ENCODE measurements around the gene WDR72.

GRCh38 chr15:53644660-53645059 lies 114.8 kb downstream of the WDR72 start:
- no peak for TF ChIP-seq POLR2A (IDR thresholded peaks at IDR 0.05)
- TF ChIP-seq, protein P1, sequence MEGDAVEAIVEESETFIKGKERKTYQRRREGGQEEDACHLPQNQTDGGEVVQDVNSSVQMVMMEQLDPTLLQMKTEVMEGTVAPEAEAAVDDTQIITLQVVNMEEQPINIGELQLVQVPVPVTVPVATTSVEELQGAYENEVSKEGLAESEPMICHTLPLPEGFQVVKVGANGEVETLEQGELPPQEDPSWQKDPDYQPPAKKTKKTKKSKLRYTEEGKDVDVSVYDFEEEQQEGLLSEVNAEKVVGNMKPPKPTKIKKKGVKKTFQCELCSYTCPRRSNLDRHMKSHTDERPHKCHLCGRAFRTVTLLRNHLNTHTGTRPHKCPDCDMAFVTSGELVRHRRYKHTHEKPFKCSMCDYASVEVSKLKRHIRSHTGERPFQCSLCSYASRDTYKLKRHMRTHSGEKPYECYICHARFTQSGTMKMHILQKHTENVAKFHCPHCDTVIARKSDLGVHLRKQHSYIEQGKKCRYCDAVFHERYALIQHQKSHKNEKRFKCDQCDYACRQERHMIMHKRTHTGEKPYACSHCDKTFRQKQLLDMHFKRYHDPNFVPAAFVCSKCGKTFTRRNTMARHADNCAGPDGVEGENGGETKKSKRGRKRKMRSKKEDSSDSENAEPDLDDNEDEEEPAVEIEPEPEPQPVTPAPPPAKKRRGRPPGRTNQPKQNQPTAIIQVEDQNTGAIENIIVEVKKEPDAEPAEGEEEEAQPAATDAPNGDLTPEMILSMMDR (IDR thresholded peaks at IDR 0.05) = no peak
